GM21786 (cell line): Measurements from ENCODE around the gene PIKFYVE.

Source experiments
- ATAC-seq: cut with Tn5 transposase; IDR thresholded peaks from one replicate; pipeline ENCODE4 v1.9.1; 2021; ENCODE audit not compliant: unreplicated experiment

Gene PIKFYVE

DNA sequence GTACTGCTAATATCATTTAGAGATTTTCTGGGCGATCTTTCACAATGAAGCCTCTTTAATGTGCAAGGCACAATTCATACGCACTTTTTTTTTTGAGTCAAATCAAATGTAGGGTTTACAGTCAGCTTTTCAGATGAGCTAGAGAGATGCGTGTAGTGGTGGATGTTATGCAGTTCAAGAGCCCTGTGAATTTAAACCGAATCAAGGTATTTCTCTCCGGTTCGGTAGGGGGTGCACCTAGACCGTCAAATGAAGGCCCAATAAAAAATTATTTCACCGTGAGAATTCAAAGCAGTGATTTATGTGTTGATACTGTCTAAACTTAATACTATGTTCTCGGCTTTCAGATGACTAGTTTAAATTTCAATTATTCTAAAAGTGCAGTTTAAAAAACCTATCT lies 141.6 kb downstream of the PIKFYVE start:
- ATAC-seq: no peak
